Thyroid gland (tissue), 4 donors: Measurements from ENCODE around the gene PLXDC2. TPM values are rescaled to one million over a fixed set of nuclear protein-coding genes. Genes with fewer than 3 reads are reported as not detected.
A peak's percentile ranks its signal among the peaks of the same experiment; 100 is the strongest.

Experiments
- DNase-seq, 2 donors: peaks; one replicate each; pipeline ENCODE4 v3.0.0-alpha.2; 2019
- H3K27ac ChIP-seq, 3 donors: fragments of 200-600 bp; sonication (generic); 1 replicate in 2 of 3; 2 replicates in 1 of 3; pipeline ENCODE4 v1.5.1; 2016 to 2019; ENCODE audit warnings: mild to moderate bottlenecking in 1 of 3, moderate library complexity in 1 of 3
- H3K27me3 ChIP-seq: fragments of 200-600 bp; sonication (generic); one replicate; pipeline ENCODE4 v1.5.1; 2019
- H3K36me3 ChIP-seq, 2 donors: fragments of 200-600 bp; sonication (generic); one replicate each; pipeline ENCODE4 v1.5.1; 2016 to 2019
- H3K4me1 ChIP-seq, 2 donors: fragments of 200-600 bp; sonication (generic); one replicate each; pipeline ENCODE4 v1.5.1; 2017 to 2019
- H3K4me3 ChIP-seq, 3 donors: fragments of 200-600 bp; sonication (generic); replicated peaks in 1 of 3; 1 replicate in 2 of 3; 2 replicates in 1 of 3; pipeline ENCODE4 v1.5.1; 2016; ENCODE audit warnings: mild to moderate bottlenecking in 1 of 3
- H3K9me3 ChIP-seq: fragments of 200-600 bp; sonication (generic); one replicate; pipeline ENCODE4 v1.5.1; 2017
- POLR2A ChIP-seq, 2 donors: fragments of 450-650 bp; IDR thresholded peaks; one replicate each; pipeline ENCODE4 v1.6.1; 2017; ENCODE audit warnings: antibody characterized with exemption in 2 of 2, mild to moderate bottlenecking in 2 of 2, moderate library complexity in 1 of 2
- WGBS, 2 donors: methylation state at CpG; one replicate each; pipeline ENCODE4 v1.1.5; 2017; 5-methylcytosine and 5-hydroxymethylcytosine counted together
- intact Hi-C: fragments of 100-400 bp; cut with DNase I; formaldehyde crosslinking; loops from one replicate; pipeline ENCODE4 v1.15.1; 2023
- total RNA-seq, 4 donors: library from RNA; depleted of rRNA; stranded (reverse); fragments of >200 nt; gene quantifications; one replicate each; pipeline ENCODE4 v1.2.3, GENCODE V29; 2016
- TF ChIP-seq, protein P1 (sequence below), 6 experiments: fragments of 200-600 bp in 3 of 6; fragments of 450-650 bp in 3 of 6; sonication (generic) in 3 of 6; IDR thresholded peaks; one replicate each; pipeline ENCODE4 v1.5.1; 2016 to 2019; ENCODE audit warnings: antibody characterized with exemption in 6 of 6, mild to moderate bottlenecking in 2 of 6, inconsistent platforms in 1 of 6, moderate library complexity in 1 of 6

PLXDC2 gene
- total RNA-seq, 4 donors from 2014 or later = 44.6 to 91.0 (median 47.6) TPM

- peaks cover 11 to 14% of the 10 kb centered on the region in 2 donors for H3K4me1 ChIP-seq
- no peaks in the 10 kb centered on the region for H3K36me3 ChIP-seq
- DNase-seq = no peak
- TF ChIP-seq POLR2A (IDR thresholded peaks at IDR 0.05) = no peak
- TF ChIP-seq, protein P1, sequence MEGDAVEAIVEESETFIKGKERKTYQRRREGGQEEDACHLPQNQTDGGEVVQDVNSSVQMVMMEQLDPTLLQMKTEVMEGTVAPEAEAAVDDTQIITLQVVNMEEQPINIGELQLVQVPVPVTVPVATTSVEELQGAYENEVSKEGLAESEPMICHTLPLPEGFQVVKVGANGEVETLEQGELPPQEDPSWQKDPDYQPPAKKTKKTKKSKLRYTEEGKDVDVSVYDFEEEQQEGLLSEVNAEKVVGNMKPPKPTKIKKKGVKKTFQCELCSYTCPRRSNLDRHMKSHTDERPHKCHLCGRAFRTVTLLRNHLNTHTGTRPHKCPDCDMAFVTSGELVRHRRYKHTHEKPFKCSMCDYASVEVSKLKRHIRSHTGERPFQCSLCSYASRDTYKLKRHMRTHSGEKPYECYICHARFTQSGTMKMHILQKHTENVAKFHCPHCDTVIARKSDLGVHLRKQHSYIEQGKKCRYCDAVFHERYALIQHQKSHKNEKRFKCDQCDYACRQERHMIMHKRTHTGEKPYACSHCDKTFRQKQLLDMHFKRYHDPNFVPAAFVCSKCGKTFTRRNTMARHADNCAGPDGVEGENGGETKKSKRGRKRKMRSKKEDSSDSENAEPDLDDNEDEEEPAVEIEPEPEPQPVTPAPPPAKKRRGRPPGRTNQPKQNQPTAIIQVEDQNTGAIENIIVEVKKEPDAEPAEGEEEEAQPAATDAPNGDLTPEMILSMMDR (IDR thresholded peaks at IDR 0.05) = no peak
- no peak overlapping the region for H3K4me3 ChIP-seq
- H3K9me3 ChIP-seq = no peaks in the 10 kb centered on the region
- intact Hi-C loops = no loop called here
- no peaks in the 10 kb centered on the region for H3K27me3 ChIP-seq
- no peak overlapping the region for H3K27ac ChIP-seq
Observed at GRCh38 chr10:19968745-19969144, 152.5 kb downstream of the PLXDC2 start.

DNA sequence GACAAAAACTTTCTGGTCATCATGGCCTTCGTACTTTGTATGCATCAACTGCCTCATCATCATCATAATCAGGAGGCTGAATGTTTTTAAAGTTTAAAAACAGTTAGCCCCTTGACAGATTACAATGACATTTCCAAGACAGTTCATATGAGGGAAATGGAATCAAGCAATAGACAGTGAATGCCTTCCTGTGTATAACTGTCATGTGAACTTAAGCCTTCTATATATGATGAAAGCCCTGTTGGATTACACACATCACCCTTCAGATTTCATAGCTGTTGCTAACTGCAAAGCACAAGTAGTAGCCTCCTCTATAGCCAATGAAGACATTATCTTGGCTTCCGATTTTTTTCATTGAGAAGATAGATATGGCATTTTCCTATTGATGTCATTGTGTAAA is 154.0 kb downstream of the PLXDC2 start:
- H3K36me3 ChIP-seq = no peaks in the 10 kb centered on the region
- H3K4me1 ChIP-seq = peaks cover 7 to 14% of the 10 kb centered on the region in 2 donors
- no peaks in the 10 kb centered on the region for H3K27me3 ChIP-seq
- 94% methylated on average over 2 of the region's 2 CpGs for WGBS, 2 donors
- H3K9me3 ChIP-seq = no peaks in the 10 kb centered on the region
- H3K27ac ChIP-seq = no peak overlapping the region
- no peak for TF ChIP-seq POLR2A (IDR thresholded peaks at IDR 0.05)
- TF ChIP-seq, protein P1 (IDR thresholded peaks at IDR 0.05) = no peak
- no peak overlapping the region for H3K4me3 ChIP-seq
- intact Hi-C loops = no loop called here
- no peak for DNase-seq

GRCh38 chr10:19970717-19971116 is 154.5 kb downstream of the PLXDC2 start:
- Histone ChIP-seq H3K4me1 (peaks cover 7 to 14% of the 10 kb centered on the region in 2 donors), H3K9me3 (no peaks in the 10 kb centered on the region), H3K27me3 (no peaks in the 10 kb centered on the region), H3K36me3 (no peaks in the 10 kb centered on the region), H3K4me3 (no peak overlapping the region), H3K27ac (peak overlapping the region; percentile 0 to 34 (median 3))
- 60 to 65% methylated on average over 4 of the region's 4 CpGs for WGBS, 2 donors
- intact Hi-C loops = no loop called here
- no peak for DNase-seq
- TF ChIP-seq, protein P1 (IDR thresholded peaks at IDR 0.05) = no peak
- TF ChIP-seq POLR2A (IDR thresholded peaks at IDR 0.05) = no peak

DNA sequence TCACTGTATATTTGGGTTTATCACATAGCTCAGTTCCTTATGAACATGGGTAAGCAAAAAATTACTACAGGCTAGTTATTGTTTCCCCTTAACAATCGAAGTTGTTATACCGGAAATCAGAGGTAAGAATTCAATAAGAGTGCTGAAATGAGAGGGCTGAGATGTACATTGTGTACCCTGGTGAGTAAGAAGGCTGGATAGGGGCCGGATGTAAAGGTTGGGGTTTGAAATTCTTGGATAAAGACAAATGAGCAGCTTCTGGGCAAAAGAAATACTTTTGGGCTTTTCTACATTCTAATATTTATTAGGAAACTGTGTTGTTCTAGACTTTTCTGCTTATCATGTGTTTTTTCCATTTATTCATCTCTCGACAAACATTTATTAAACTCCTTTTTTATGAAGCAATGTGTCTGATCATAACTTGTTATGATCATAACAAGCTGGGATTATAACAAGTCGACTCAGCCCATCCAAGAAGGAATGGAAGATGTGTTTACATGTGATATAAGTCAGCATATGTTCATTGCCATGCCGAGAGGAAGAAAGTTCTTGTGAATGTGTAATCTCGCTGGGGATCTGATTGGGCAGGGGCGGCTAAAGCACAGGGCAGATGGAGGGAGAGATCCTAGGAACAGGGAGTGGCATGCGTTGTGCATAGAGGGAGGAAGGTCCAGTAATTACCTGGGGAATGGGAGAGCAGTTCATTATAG is 155.3 kb downstream of the PLXDC2 start:
- no peaks in the 10 kb centered on the region for H3K27me3 ChIP-seq
- H3K36me3 ChIP-seq = no peaks in the 10 kb centered on the region
- no peak for DNase-seq
- 74 to 75% methylated on average over 9 of the region's 9 CpGs for WGBS, 2 donors
- H3K9me3 ChIP-seq = no peaks in the 10 kb centered on the region
- H3K4me1 ChIP-seq = peaks cover 7 to 14% of the 10 kb centered on the region in 2 donors
- no peak overlapping the region for H3K4me3 ChIP-seq
- intact Hi-C loops = no loop called here
- TF ChIP-seq, protein P1 (IDR thresholded peaks at IDR 0.05) = no peak
- no peak for TF ChIP-seq POLR2A (IDR thresholded peaks at IDR 0.05)
- peak overlapping the region in 2 of 3 donors; percentile 3 to 34 for H3K27ac ChIP-seq

DNA sequence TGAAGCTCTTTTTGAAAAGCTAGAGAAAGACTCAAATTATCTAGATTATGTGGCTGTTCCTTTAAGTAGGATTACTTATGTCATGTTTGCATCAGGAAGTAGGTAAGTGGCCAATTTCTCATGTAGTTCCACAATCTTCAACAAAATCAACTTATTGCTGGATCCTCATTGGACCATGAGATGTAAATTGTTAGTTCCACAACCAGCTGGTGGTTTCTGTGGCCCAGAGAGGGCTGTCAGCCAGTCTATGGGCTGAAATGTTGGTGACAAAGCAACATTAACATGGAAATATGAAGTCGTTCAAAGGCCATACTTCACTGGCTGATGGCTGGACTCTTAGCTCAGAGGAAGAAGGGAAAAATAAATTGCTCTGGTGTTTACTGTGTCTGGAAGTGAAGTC is 157.9 kb downstream of the PLXDC2 start:
- no peaks in the 10 kb centered on the region for H3K9me3 ChIP-seq
- TF ChIP-seq POLR2A (IDR thresholded peaks at IDR 0.05) = no peak
- TF ChIP-seq, protein P1 (IDR thresholded peaks at IDR 0.05) = no peak
- 56 to 69% methylated on average over 1 of the region's 1 CpG for WGBS, 2 donors
- no peaks in the 10 kb centered on the region for H3K27me3 ChIP-seq
- H3K36me3 ChIP-seq = no peaks in the 10 kb centered on the region
- H3K4me3 ChIP-seq = no peak overlapping the region
- H3K4me1 ChIP-seq = peaks cover 7 to 14% of the 10 kb centered on the region in 2 donors
- intact Hi-C loops = no loop called here
- no peak overlapping the region for H3K27ac ChIP-seq
- DNase-seq = no peak
